ENCODE measurements around the gene GLTPD2.

GLTPD2 gene

DNA sequence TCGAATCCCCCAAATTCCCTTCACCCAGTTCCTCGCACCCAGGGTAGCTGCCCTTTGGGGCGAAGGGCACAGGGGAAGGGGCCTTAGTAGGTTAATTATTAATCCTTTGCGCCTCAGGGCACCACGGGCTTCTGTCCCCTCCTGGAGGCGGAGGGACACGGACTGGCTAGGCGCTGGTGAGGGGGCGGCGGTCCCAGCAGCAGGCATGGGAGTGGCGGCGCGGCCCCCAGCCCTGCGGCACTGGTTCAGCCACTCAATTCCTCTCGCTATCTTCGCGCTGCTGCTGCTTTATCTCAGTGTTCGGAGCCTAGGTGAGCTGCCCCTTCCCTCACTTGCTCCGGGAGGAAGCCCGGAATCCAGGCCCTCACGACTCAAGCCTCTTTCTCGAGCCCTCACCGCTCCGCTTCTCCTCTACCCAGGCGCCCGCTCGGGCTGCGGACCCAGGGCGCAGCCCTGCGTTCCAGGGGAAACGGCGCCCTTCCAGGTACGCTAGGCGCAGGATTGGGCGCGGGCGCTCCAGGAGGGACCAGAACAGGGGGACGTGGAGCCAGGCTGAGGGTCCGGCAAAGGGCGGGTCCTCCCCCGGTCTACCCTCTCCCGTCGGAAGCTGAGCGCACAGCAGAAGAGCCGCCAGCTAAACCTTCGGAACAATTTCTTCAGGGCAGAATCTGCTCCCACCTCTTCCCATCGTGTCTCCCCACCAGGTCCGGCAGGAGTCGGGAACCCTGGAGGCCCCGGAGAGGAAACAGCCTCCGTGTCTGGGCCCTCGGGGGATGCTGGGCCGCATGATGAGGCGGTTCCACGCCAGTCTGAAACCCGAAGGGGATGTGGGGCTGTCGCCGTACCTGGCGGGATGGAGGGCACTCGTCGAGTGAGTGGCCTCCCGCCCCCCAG is at the start of gene GLTPD2:
GLTPD2 (plus strand) TSS at position 158 of the 894 bp plus-strand sequence; CDS start at position 206, 48 bp downstream.
- no peak for DNase-seq

GRCh38 chr17:4739122-4740024 is 49.4 kb upstream of the GLTPD2 start, which contains the start of the genes CXCL16 and ZMYND15:
TSS of gene CXCL16 (minus strand) at chr17:4739928. CDS start at chr17:4739339, 589 bp downstream.
TSS of gene ZMYND15 (plus strand) at chr17:4739833. CDS start at chr17:4740549, 716 bp downstream.
- DNase-seq, result peak; percentile 31

GRCh38 chr17:4740025-4740351 is 48.8 kb upstream of the GLTPD2 start:
- no peak for DNase-seq

DNA sequence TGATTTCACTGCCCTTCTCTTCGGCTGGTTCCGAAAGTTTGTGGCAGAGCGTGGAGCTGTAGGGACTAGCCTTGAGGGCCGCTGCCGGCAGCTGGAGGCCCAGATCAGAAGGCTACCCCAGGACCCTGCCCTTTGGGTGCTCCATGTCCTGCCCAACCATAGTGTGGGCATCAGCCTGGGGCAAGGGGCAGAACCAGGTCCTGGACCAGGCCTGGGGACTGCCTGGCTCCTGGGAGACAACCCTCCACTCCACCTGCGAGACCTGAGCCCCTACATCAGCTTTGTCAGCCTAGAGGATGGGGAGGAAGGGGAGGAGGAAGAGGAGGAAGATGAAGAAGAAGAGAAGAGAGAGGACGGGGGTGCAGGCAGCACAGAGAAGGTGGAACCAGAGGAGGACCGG is 48.2 kb upstream of the GLTPD2 start:
- DNase-seq, result no peak

DNA sequence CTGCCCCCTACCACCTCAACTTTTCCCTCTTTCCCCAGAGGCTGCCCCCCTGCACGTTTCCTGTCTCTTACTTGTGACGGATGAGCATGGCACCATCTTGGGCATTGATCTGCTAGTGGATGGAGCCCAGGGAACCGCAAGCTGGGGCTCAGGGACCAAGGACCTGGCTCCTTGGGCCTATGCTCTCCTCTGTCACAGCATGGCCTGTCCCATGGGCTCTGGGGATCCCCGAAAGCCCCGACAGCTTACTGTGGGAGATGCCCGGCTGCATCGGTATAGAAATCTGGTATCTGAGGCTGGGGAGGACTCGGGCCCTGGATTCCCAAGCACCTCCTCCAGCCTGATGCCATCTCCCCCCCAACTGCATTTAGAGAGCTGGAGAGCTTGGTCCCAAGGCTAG is 47.2 kb upstream of the GLTPD2 start:
- DNase-seq, result no peak

- DNase-seq, result no peak
Observed at GRCh38 chr17:4742133-4742532, 46.6 kb upstream of the GLTPD2 start.

GRCh38 chr17:4742629-4743028 is 46.1 kb upstream of the GLTPD2 start:
- no peak for DNase-seq

DNA sequence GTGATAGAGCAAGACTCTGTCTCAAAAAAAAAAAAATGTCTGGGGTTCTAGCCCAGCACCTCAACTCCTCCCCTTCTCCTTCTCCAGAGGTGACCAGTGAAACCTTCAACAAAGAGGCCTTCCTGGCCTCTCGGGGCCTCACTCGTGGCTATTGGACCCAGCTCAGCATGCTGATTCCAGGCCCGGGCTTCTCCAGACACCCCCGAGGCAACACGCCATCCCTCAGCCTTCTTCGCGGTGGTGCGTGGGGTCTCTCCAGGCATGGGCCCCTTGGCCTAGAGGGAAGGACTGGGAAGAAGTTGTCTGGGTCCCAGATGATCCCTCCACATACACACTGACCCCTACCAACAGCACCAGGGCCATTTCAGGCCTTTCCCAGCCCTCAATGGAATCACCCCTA is 45.5 kb upstream of the GLTPD2 start:
- DNase-seq, result no peak

DNA sequence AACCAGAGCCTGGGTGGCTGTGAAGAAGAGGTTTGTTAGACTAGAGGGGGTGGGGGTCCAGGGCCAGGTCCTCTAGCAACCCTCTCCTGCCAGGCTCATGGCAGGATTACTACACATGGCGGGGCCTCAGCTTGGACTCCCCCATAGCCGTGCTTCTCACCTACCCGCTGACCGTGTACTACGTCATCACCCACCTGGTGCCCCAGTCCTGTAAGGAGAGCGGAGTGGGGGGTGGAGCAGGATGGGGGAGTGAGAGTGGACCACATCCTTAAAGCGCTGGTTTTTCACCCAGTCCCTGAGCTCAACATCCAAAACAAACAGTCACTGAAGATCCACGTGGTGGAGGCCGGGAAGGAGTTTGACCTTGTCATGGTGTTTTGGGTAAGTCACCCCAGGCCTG is 44.9 kb upstream of the GLTPD2 start:
- DNase-seq, result no peak

DNA sequence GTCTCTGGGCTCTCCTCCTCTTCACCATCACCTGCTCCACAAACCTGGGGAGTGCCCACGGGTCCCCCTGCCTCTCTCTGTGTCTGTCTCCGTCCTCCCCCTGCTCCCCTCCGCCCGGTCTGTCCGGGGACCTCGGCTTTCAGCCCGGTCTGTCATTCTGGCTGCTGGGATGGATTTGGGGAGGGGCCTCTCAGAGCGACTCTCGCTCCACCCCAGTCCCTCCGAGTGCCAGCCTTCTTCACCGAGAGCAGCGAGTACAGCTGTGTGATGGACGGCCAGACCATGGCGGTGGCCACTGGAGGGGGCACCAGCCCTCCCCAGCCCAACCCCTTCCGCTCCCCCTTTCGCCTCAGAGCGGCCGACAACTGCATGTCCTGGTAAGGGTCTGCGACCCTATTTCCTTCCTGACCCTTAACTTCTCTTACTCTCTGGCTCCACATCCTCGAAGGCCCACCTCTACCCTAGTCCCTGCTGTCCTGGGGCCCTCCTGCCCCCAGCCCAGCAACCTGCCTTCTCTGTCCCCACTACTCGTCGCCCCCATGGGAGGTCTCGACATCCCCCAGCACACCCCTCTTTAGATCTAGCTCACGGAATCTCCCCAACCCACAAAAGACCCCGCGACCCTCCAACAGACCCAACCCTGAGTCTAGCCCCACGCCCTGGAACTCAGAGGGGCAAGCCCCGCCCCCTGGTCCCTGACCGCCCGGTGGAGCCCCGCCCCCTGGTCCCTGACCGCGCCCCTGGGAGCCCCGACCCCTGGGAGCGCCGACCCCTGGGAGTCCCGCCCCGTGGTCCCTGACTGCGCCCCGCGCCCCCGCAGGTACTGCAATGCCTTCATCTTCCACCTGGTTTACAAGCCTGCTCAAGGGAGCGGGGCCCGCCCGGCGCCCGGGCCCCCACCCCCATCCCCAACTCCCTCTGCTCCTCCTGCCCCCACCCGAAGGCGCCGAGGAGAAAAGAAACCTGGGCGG is 43.5 kb upstream of the GLTPD2 start:
- no peak for DNase-seq

- no peak for DNase-seq
Observed at GRCh38 chr17:4747847-4748246, 40.9 kb upstream of the GLTPD2 start.

DNA sequence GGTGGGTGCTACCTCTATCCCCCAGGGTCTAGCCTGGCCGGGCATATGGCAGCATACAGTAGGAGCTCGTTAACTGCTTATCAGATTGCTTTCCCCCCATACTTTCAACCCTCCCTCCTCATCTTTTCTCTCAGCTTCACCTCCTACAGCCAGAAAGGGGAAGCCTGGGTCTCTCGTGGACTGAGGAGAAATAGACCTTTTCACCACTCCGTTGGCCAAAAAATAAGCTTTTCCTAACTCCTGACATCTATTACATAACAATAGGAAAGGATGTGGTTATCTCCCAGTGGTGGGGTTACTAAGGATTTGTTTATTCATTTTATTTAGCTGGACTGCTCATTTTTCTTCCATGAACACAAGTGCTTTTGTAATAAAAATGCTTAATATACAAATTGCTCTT is 40.1 kb upstream of the GLTPD2 start:
- DNase-seq, result no peak

- no peak for DNase-seq
Observed at GRCh38 chr17:4750606-4751005, 38.2 kb upstream of the GLTPD2 start.

DNA sequence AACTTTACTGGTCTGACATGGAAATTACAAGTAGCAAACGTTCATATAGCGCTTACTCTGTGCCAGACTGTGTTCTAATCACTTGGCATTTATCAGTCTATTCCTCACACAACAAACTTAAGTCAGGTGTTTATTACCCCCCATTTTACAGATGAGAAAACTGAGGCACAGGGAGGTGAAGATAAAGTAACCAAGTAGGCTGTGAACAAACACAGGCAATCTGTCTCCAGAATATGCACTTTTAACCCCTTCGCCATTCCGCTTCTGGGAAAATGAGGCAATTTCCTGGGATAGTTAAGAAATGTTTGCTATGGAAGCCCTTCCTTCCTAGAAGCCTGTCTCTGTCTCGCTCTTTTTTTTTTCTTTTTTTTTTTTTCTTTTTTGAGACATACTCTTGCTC is 36.8 kb upstream of the GLTPD2 start:
- DNase-seq, result no peak

- DNase-seq, result no peak
Observed at GRCh38 chr17:4753392-4753791, 35.4 kb upstream of the GLTPD2 start.

GRCh38 chr17:4759776-4760236 is 29.0 kb upstream of the GLTPD2 start:
- DNase-seq, result no peak

GRCh38 chr17:4764595-4764994 is 24.2 kb upstream of the GLTPD2 start:
- DNase-seq, result no peak

- DNase-seq, result no peak
Observed at GRCh38 chr17:4766201-4766600, 22.6 kb upstream of the GLTPD2 start.

- no peak for DNase-seq
Observed at GRCh38 chr17:4766723-4767122, 22.0 kb upstream of the GLTPD2 start.

DNA sequence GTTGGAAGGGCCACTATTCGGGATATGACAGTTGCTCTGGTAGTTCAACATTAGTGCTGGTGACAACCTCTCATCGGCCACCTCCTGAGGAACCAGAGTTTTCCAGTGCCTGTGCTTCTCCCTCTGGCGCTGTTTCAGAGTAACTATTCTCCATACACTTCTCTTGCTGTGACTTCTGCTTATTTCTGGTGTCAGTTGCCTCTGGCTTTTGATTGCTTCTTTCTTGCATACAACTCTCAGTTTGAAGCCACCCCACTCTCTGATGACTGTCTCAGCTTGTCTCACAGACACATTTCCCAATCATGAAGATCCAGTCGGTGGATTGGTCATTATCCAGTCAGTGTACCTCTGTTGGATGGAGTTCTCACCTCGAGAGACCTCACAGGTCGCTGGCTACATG is 20.5 kb upstream of the GLTPD2 start:
- DNase-seq, result no peak

DNA sequence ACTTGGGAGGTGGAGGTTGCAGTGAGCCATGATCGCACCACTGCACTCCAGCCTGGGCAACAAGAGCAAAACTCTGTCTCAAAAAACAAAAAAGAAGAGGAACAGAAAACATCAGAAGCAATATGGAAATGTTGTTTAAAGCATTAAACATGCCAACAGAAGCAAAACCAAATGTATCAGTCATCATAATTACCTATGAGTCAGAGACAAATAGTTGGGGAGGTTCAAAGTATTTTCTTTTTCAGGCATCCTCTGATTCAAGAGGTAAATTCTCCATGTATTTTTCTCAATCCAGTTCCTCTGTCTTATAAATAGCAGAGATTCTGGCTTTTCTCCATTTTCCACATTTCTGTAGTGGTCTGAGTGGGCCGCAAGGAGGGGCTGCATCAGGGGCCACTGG is 19.1 kb upstream of the GLTPD2 start:
- DNase-seq, result peak; percentile 24

- DNase-seq, result no peak
Observed at GRCh38 chr17:4771519-4772234, 17.1 kb upstream of the GLTPD2 start, which contains the start of gene TM4SF5. TSS of gene TM4SF5 (plus strand) at chr17:4771886. CDS start at chr17:4771923, 37 bp downstream.
